HG03108 (cell line): ENCODE data around the gene LRP3.
"Not testable (repeated sequence)": the region's sequence is repeated elsewhere in the genome, so short reads cannot be mapped to it uniquely, and the experiment has no call there.

ENCODE experiments used
- ATAC-seq: cut with Tn5 transposase; IDR thresholded peaks from one replicate; pipeline ENCODE4 v1.9.1; 2021; ENCODE audit warnings: moderate library complexity; ENCODE audit not compliant: unreplicated experiment

Gene LRP3

GRCh38 chr19:33215438-33216197, 21.5 kb downstream of the LRP3 start:
- no peak for ATAC-seq

- no peak for ATAC-seq
These were observed 22.2 kb downstream of the LRP3 start for GRCh38 chr19:33216198-33216830.

DNA sequence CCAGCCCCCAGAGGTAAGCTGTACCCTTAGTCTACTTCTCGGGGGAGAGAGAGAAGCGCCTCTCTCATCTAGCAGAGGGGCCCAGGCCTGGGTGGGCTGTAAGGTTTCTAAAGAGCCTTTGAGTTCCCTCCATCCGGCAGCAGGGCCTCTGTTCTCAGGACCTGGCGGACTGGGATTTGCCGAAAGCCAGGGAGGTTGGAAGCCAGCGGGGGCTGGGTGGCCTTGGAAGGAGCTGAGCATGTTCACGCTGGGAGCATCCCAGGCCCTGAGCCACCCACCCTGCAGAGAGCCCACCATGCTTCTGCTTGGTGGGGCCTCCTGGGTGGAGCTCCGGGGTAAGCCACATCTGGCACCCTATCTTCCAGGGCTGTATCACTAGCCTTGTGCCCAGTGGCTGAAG, 23.8 kb downstream of the LRP3 start:
- no peak for ATAC-seq

- ATAC-seq: no peak
These were observed 25.2 kb downstream of the LRP3 start for GRCh38 chr19:33219261-33219815.

- ATAC-seq: no peak
These were observed 26.0 kb downstream of the LRP3 start for GRCh38 chr19:33220115-33220514.

GRCh38 chr19:33220735-33221134, 26.6 kb downstream of the LRP3 start:
- ATAC-seq: no peak

GRCh38 chr19:33221638-33222037, 27.5 kb downstream of the LRP3 start:
- no peak for ATAC-seq

GRCh38 chr19:33222255-33222654, 28.1 kb downstream of the LRP3 start:
- ATAC-seq: not testable (repeated sequence)

- ATAC-seq: no peak
These were observed 30.7 kb downstream of the LRP3 start for GRCh38 chr19:33224694-33225457.

- ATAC-seq: no peak
These were observed 31.4 kb downstream of the LRP3 start, which contains the start of gene SLC7A10 for GRCh38 chr19:33225458-33225926. TSS of gene SLC7A10 (minus strand) at chr19:33225850. CDS start at chr19:33225703, 147 bp downstream.

DNA sequence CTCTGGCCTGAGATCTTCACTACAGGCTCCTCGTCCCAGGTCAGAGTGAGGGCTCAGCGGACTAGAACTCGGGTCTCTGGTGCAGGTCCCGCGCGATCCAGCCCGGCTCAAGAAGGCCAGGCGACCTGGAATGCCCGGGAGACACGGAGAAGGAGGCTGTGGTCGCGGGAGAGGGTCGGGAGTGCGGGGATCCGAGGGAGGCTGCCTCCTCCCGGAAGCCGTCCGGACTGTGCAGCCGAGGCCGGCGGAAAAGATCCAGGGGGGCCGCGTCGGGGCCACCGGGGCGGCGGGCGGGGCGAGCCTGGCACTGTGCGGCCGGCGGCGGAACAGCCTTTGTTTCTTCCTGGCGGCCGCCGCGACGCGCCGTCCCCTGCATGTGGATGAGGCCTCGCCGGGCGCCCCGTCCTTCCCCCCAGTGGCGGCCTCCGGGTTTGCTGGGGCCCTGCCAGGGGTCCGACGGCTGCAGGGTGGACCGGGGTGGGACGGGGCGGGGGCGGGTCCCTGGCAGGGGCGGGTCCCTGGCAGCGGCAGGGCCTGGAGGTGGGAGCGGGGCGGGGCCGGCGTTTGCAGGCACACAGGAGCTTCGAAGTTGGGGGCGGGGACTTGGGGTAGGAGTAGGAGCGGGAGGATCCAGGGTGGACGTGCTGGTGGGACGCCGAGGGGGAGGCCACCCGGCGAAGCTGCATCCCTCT, 32.6 kb downstream of the LRP3 start:
- ATAC-seq: no peak

- no peak for ATAC-seq
These were observed 33.1 kb downstream of the LRP3 start for GRCh38 chr19:33227242-33227650.

DNA sequence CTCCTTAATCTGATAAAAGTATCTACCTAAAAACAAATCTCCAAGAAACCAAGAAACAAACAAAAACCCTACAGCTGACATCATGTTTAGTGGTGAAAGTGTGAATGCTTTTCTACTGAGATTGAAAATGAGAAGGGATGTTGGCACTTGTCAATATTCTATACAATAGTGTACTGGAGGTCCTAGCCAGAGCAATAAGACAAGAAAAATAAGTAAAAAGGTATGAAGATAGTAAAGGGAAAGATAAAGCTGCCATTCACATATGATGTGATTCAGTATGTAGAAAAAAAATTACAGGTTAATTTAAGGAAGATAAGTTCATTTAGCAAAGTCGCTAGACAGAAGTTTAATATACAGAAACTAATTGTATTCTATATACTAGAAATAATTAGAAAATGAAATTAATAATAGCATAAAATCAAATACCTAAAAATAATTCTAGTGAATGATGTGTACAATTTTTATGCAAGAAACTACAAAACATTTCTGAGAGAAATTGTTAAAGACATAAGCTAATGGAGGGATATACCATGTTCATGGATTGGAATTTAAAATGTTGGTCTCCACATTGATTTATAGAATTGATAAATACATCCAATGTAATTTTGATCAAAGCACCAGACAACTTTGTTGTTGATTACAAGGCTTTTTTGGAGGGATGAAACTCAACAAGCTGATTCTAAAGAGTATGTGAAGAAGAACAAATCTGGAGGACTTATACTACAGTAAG, 33.9 kb downstream of the LRP3 start:
- no peak for ATAC-seq

GRCh38 chr19:33229962-33230361, 35.8 kb downstream of the LRP3 start:
- ATAC-seq: no peak

DNA sequence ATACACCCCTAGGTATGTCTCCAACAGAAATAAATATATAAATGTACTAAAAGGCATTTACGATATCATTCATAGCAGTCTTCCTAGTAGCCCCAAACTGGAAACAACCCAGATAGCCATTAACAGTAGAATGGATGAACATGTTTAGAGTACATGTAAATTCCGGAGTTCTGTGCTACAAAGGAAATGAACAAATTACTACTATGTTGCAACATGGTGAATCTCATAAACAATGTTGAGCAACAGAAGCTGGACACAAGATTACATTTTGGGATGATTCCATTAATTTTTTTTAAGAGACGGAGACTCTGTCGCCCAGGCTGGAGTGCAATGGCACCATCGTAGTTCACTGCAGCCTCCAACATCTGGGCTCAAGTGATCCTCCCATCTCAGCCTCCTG, 37.4 kb downstream of the LRP3 start:
- no peak for ATAC-seq

DNA sequence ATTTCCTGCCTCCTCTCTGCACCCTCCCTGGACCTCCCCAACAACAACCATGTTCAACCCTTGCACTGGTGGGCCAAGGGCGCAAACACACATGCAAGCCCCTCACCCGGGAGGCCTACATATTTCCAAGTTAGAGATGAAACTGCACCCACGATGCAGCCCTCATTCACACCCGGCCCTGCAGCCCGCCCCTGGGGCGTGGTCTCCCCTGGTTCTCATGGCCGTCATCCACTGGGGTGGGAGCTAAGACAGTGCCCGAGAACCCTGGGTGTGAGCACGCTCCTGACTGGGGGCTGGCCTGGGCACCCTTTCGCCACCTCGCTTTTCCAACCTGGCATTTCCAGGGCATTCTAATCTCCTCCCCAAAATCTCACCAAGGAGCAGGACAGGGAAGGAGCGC, 38.5 kb downstream of the LRP3 start:
- no peak for ATAC-seq

DNA sequence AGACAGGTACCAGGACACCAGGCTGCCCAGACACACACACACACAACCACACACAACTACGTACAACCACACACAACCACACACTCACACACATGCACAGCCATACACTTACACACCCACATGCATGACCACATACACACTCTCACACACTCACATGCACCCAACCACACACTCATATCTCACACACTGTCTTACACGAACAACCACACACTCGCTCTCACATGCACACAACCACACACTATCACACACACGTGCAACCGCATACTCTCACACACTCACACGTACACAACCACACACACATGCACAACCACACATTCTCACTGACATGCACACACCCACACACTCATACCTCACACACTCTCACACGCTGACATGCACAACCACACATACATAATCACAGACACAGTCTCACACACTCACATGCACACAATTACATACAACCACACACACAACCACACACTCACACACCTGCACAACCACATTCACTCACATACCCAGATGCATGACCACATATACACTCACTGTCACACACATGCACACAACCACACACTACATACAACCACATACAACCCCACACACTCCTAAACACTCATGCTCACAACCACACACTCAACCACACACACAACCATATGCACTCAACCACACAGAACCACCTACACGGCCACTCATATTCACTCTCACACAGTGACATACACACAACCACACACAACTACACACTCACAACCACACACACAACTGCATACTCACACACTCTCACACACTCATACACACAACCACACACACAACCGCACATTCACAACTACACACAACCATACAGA, 39.1 kb downstream of the LRP3 start:
- no peak for ATAC-seq

GRCh38 chr19:33234092-33234491, 40.0 kb downstream of the LRP3 start:
- ATAC-seq: no peak

- ATAC-seq: no peak
These were observed 40.6 kb downstream of the LRP3 start for GRCh38 chr19:33234736-33235135.
